Measurements from ENCODE around the gene CREB3. TPM values are rescaled to one million over a fixed set of nuclear protein-coding genes. Genes with fewer than 3 reads are reported as not detected.

Gene CREB3
- total and polyA plus RNA-seq, 2 of the 4 experiments (the other 2 are of a cell fraction) = 60.7 to 106 TPM

GRCh38 chr9:35713578-35713977 is 18.9 kb upstream of the CREB3 start:
- BruUV-seq (replicated peaks) = no TSS peak
- in situ Hi-C loops (cut with MboI; ENCODE audit: low sequenced_read_pairs) = no loop called here

More at GRCh38 chr9:35713578-35713977, 18.9 kb upstream of the CREB3 start:
- DNase-seq = no peak
- no peak overlapping the region for H3K56ac ChIP-seq (ENCODE audit: extremely low read depth, insufficient read depth, low read length)
- H2AFZ ChIP-seq (replicated peaks; ENCODE audit: low read length, poor library complexity) = no peak overlapping the region
- no peak overlapping the region for H4K91ac ChIP-seq (ENCODE audit: insufficient read depth, low read depth, low read length)
- no peak overlapping the region for H2BK20ac ChIP-seq (ENCODE audit: low read depth, low read length)
- no peak overlapping the region for H2AK9ac ChIP-seq (replicated peaks; ENCODE audit: low read depth, low read length, poor library complexity)
- peaks cover 30 to 65% of the 10 kb centered on the region in 2 experiments; a peak in 3 of 4 replicates for H3K79me1 ChIP-seq (ENCODE audit: low read depth in 1 of 2, low read length in 2 of 2)
- TF ChIP-seq RFX5 (IDR thresholded peaks at IDR 0.05; ENCODE audit: low read depth, low read length) = no peak
- no peak for TF ChIP-seq MAZ (IDR thresholded peaks at IDR 0.05; ENCODE audit: borderline replicate concordance, low read depth, low read length)
- no peak for TF ChIP-seq FOS (IDR thresholded peaks at IDR 0.05; ENCODE audit: low read depth, low read length)
- TF ChIP-seq RCOR1 (IDR thresholded peaks at IDR 0.05; ENCODE audit: insufficient replicate concordance, low read length) = no peak
- TF ChIP-seq CHD1 (IDR thresholded peaks at IDR 0.05; ENCODE audit: low read depth, low read length) = no peak
- TF ChIP-seq ELK1 (IDR thresholded peaks at IDR 0.05; ENCODE audit: borderline replicate concordance, low read depth, low read length) = no peak
- TF ChIP-seq BHLHE40 (IDR thresholded peaks at IDR 0.05; ENCODE audit: low read depth, low read length) = no peak
- no peak for TF ChIP-seq SMC3 (IDR thresholded peaks at IDR 0.05; ENCODE audit: low read depth, low read length)
- no peak for TF ChIP-seq CTCF (conservative IDR thresholded peaks at IDR 0.05; ENCODE audit: low read depth, low read length)
- TF ChIP-seq USF2 (IDR thresholded peaks at IDR 0.05; ENCODE audit: low read depth, low read length) = no peak
- TF ChIP-seq POLR2A (IDR thresholded peaks at IDR 0.05; ENCODE audit: low read depth, low read length) = no peak
- H3K9me1 ChIP-seq (ENCODE audit: insufficient read depth, low read length) = no peaks in the 10 kb centered on the region; the same call in 1 of the 2 replicates
- dilution Hi-C loops (cut with HindIII; ENCODE audit: low sequenced_read_pairs, unreplicated experiment) = no loop called here
- H2BK120ac ChIP-seq (ENCODE audit: low read depth, low read length) = no peak overlapping the region
- no peak overlapping the region for H3K14ac ChIP-seq (replicated peaks; ENCODE audit: low read depth, low read length)
- H4K20me1 ChIP-seq (ENCODE audit: insufficient read depth, low read length) = peaks cover 30% of the 10 kb centered on the region
- no peak overlapping the region for H3K9ac ChIP-seq (ENCODE audit: low read depth, low read length)
- ATAC-seq (ENCODE audit: low read depth) = no peak
- no peak overlapping the region for H2BK5ac ChIP-seq (ENCODE audit: low read depth, low read length, poor library complexity, severe bottlenecking)
- no CpG with 5 or more reads among the region's 3 CpGs for WGBS, 2 experiments (ENCODE audit: extremely low coverage in 2 of 2, insufficient read length in 1 of 2)
- H3K27me3 ChIP-seq (ENCODE audit: control insufficient read depth, insufficient read depth, low read length) = no peaks in the 10 kb centered on the region
- no peak overlapping the region for H3K4ac ChIP-seq (ENCODE audit: low read depth, low read length)
- H3K27ac ChIP-seq (ENCODE audit: insufficient read depth, low read length) = no peak overlapping the region
- no peaks in the 10 kb centered on the region for H3K9me3 ChIP-seq (ENCODE audit: control insufficient read depth, insufficient read depth, low read length)
- H4K8ac ChIP-seq (ENCODE audit: low read depth in 2 of 2, low read length in 2 of 2) = no peak overlapping the region
- CTCF ChIA-PET = interaction anchor here (0.7 to 1.5 kb wide), 3 partner anchors 9 to 53 kb away, joined by 3 read pairs; no protein-coding TSS in a partner anchor
- no peak overlapping the region for H3K23ac ChIP-seq (ENCODE audit: low read depth, low read length)
- no peak overlapping the region for H3K4me3 ChIP-seq (ENCODE audit: insufficient read depth, low read depth, low read length)
- POLR2A ChIA-PET (ENCODE audit: unreplicated experiment) = no interaction called here
- H3K18ac ChIP-seq (ENCODE audit: low read depth, low read length) = no peak overlapping the region
- no peak overlapping the region for H4K5ac ChIP-seq (ENCODE audit: low read depth, low read length)
- H3K4me2 ChIP-seq (ENCODE audit: low read depth, low read length) = no peak overlapping the region
- intact Hi-C loops (cut with micrococcal nuclease) = no loop called here
- no peaks in the 10 kb centered on the region for H3K4me1 ChIP-seq (ENCODE audit: control insufficient read depth, insufficient read depth, low read length)
- no peak overlapping the region for H2AK5ac ChIP-seq (ENCODE audit: low read depth, low read length)
- H2BK15ac ChIP-seq (ENCODE audit: low read depth, low read length) = no peak overlapping the region
- H3K36me3 ChIP-seq (ENCODE audit: control insufficient read depth, insufficient read depth, low read length) = peaks cover 84% of the 10 kb centered on the region

Measured in IMR-90 (cell line).